ENCODE data around the gene BBOF1. TPM values are rescaled to one million over a fixed set of nuclear protein-coding genes. Genes with fewer than 3 reads are reported as not detected.

BBOF1 gene
- total and polyA plus RNA-seq, 2 donors (not counting 1 experiment from before 2014, with no cell fraction given), result 0.49 to 2.6 TPM

DNA sequence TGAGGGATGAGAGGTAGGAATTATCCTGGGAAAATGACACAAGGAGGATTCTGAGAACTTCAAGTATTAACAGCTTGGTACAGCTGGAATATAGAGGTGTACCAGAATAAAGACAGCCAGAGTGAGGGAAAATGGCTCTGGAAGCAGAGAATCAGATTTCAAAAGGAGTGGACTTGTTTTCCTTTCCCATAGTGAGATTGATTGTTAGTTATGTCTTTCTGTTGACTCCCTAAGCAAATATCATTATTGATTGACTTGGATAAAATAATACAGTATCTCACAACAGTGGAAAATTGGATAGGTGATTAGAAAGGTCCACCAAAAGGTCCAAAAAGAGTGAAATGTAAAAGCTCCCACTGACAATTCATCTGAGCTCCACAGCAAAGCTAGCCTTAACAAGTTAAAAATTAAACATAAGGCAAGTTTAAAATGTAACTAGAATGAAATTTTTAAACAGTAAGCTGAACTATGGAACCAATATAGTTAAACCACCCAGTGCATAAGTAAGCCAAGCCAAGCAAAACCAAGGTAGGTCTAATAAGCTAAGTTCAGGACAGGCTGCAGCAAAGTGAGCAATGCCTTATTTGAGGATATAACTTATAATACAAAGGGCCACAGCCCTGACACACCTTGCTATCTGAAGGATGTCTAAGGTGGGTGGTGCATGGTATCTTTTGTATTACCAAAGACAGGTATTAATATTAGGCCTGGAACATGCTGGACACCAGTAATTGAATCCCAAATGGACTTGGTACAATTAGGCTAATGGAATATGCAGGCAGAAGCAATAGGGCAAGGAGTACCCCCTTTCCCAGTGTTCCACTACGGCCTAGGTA, 21.8 kb upstream of the BBOF1 start:
- no peaks in the 10 kb centered on the region for H3K9me3 Mint-ChIP-seq (ENCODE audit: insufficient read depth)
- H3K27me3 ChIP-seq (replicated peaks in 1 of 4; ENCODE audit: control extremely low read depth in 1 of 4, control insufficient read depth in 3 of 4, insufficient read depth in 4 of 4, low read length in 3 of 4), result no peaks in the 10 kb centered on the region
- H2AFZ ChIP-seq (ENCODE audit: insufficient read depth, low read depth, low read length, poor library complexity, severe bottlenecking), result no peak overlapping the region
- H3K27ac ChIP-seq (ENCODE audit: low read length in 2 of 2), result no peak overlapping the region
- no peak overlapping the region for H3K27ac Mint-ChIP-seq
- H3K27me3 Mint-ChIP-seq, result no peaks in the 10 kb centered on the region
- TF ChIP-seq, protein P1, sequence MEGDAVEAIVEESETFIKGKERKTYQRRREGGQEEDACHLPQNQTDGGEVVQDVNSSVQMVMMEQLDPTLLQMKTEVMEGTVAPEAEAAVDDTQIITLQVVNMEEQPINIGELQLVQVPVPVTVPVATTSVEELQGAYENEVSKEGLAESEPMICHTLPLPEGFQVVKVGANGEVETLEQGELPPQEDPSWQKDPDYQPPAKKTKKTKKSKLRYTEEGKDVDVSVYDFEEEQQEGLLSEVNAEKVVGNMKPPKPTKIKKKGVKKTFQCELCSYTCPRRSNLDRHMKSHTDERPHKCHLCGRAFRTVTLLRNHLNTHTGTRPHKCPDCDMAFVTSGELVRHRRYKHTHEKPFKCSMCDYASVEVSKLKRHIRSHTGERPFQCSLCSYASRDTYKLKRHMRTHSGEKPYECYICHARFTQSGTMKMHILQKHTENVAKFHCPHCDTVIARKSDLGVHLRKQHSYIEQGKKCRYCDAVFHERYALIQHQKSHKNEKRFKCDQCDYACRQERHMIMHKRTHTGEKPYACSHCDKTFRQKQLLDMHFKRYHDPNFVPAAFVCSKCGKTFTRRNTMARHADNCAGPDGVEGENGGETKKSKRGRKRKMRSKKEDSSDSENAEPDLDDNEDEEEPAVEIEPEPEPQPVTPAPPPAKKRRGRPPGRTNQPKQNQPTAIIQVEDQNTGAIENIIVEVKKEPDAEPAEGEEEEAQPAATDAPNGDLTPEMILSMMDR (IDR thresholded peaks at IDR 0.05), result no peak
- no peak for TF ChIP-seq EZH2 (IDR thresholded peaks at IDR 0.05; ENCODE audit: borderline replicate concordance, insufficient read depth, low read depth, low read length, poor library complexity, severe bottlenecking)
- H3K4me1 ChIP-seq (ENCODE audit: control insufficient read depth in 2 of 2, insufficient read depth in 2 of 2, low read length in 2 of 2), result no peaks in the 10 kb centered on the region
- H3K9ac ChIP-seq (ENCODE audit: low read length), result no peak overlapping the region
- peaks cover 0 to 9% of the 10 kb centered on the region in 2 experiments for H3K36me3 ChIP-seq (replicated peaks in 1 of 2; ENCODE audit: control extremely low read depth in 1 of 2, control insufficient read depth in 1 of 2, extremely low read depth in 1 of 2, insufficient read depth in 2 of 2, low read length in 1 of 2)
- no CpG with 5 or more reads among the region's 1 CpG for WGBS (ENCODE audit: insufficient coverage)
- ATAC-seq (ENCODE audit: low read depth), result no peak
- H3K4me3 Mint-ChIP-seq, result no peak overlapping the region
- CTCF ChIA-PET, result no interaction called here
- peaks cover 2% of the 10 kb centered on the region for H3K4me1 Mint-ChIP-seq
- H3K79me2 ChIP-seq (ENCODE audit: control insufficient read depth, insufficient read depth, low read length), result no peaks in the 10 kb centered on the region
- POLR2A ChIA-PET, result no interaction called here
- H3K4me2 ChIP-seq (replicated peaks; ENCODE audit: low read depth, low read length, poor library complexity, severe bottlenecking), result no peak overlapping the region
- no peak for DNase-seq
- H3K9me3 ChIP-seq (ENCODE audit: control extremely low read depth in 1 of 3, control insufficient read depth in 2 of 3, insufficient read depth in 1 of 3, low read length in 2 of 3), result no peaks in the 10 kb centered on the region
- intact Hi-C loops (cut with micrococcal nuclease), result no loop called here
- H3K4me3 ChIP-seq (ENCODE audit: control extremely low read depth in 1 of 5, extremely low read depth in 1 of 5, insufficient read depth in 1 of 5, low read depth in 2 of 5, low read length in 4 of 5), result no peak overlapping the region
- no peaks in the 10 kb centered on the region for H4K20me1 ChIP-seq (ENCODE audit: control insufficient read depth, insufficient read depth, low read length, poor library complexity, severe bottlenecking)

DNA sequence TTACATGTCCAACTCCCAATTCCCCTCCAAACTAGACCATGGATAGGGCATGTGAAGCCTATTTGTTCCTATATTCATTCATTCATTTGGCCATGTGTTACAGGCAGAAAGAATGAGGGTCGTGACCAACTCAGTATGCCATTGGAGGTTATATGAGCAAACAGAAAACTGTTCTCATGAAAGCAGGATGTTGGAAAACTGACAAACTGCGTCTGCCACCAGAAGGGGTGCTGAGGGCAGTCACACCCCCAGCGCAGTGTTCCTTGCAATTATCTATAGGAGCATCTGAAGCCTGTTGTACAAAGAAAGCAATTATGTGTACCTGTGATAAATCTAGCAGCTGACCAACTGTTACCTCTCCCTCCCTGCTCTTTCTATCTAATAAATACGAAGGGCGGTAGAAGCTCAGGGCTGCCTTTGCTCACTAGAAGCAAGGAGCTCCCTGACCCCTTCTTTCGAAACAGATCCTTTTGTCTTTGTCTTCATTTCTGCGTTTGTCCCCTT, 21.2 kb upstream of the BBOF1 start:
- H3K4me3 ChIP-seq (ENCODE audit: control extremely low read depth in 1 of 5, extremely low read depth in 1 of 5, insufficient read depth in 1 of 5, low read depth in 2 of 5, low read length in 4 of 5), result no peak overlapping the region
- H3K36me3 ChIP-seq (replicated peaks in 1 of 2; ENCODE audit: control extremely low read depth in 1 of 2, control insufficient read depth in 1 of 2, extremely low read depth in 1 of 2, insufficient read depth in 2 of 2, low read length in 1 of 2), result peaks cover 0 to 9% of the 10 kb centered on the region in 2 experiments
- ChIA-PET POLR2A (no interaction called here), CTCF (no interaction called here)
- Mint-ChIP-seq H3K9me3 (ENCODE audit: insufficient read depth) (no peaks in the 10 kb centered on the region), H3K27me3 (no peaks in the 10 kb centered on the region), H3K4me3 (no peak overlapping the region), H3K4me1 (peaks cover 2% of the 10 kb centered on the region), H3K27ac (no peak overlapping the region)
- no peak overlapping the region for H3K4me2 ChIP-seq (replicated peaks; ENCODE audit: low read depth, low read length, poor library complexity, severe bottlenecking)
- no peaks in the 10 kb centered on the region for H4K20me1 ChIP-seq (ENCODE audit: control insufficient read depth, insufficient read depth, low read length, poor library complexity, severe bottlenecking)
- H3K4me1 ChIP-seq (ENCODE audit: control insufficient read depth in 2 of 2, insufficient read depth in 2 of 2, low read length in 2 of 2), result no peaks in the 10 kb centered on the region
- no peaks in the 10 kb centered on the region for H3K79me2 ChIP-seq (ENCODE audit: control insufficient read depth, insufficient read depth, low read length)
- intact Hi-C loops (cut with micrococcal nuclease), result no loop called here
- no peak overlapping the region for H3K27ac ChIP-seq (ENCODE audit: low read length in 2 of 2)
- DNase-seq (no peak), ATAC-seq (ENCODE audit: low read depth) (no peak)
- H2AFZ ChIP-seq (ENCODE audit: insufficient read depth, low read depth, low read length, poor library complexity, severe bottlenecking), result no peak overlapping the region
- H3K9ac ChIP-seq (ENCODE audit: low read length), result no peak overlapping the region
- H3K9me3 ChIP-seq (ENCODE audit: control extremely low read depth in 1 of 3, control insufficient read depth in 2 of 3, insufficient read depth in 1 of 3, low read length in 2 of 3), result no peaks in the 10 kb centered on the region
- H3K27me3 ChIP-seq (replicated peaks in 1 of 4; ENCODE audit: control extremely low read depth in 1 of 4, control insufficient read depth in 3 of 4, insufficient read depth in 4 of 4, low read length in 3 of 4), result no peaks in the 10 kb centered on the region
- TF ChIP-seq, protein P1 (IDR thresholded peaks at IDR 0.05), result no peak
- no peak for TF ChIP-seq EZH2 (IDR thresholded peaks at IDR 0.05; ENCODE audit: borderline replicate concordance, insufficient read depth, low read depth, low read length, poor library complexity, severe bottlenecking)
- WGBS (ENCODE audit: insufficient coverage), result 97% methylated on average over 7 of the region's 7 CpGs
